ENCODE results near the gene LRRC27.
A peak's percentile ranks its signal among the peaks of the same experiment; 100 is the strongest.
"Not testable (repeated sequence)": the region's sequence is repeated elsewhere in the genome, so short reads cannot be mapped to it uniquely, and the experiment has no call there.

LRRC27 gene

DNA sequence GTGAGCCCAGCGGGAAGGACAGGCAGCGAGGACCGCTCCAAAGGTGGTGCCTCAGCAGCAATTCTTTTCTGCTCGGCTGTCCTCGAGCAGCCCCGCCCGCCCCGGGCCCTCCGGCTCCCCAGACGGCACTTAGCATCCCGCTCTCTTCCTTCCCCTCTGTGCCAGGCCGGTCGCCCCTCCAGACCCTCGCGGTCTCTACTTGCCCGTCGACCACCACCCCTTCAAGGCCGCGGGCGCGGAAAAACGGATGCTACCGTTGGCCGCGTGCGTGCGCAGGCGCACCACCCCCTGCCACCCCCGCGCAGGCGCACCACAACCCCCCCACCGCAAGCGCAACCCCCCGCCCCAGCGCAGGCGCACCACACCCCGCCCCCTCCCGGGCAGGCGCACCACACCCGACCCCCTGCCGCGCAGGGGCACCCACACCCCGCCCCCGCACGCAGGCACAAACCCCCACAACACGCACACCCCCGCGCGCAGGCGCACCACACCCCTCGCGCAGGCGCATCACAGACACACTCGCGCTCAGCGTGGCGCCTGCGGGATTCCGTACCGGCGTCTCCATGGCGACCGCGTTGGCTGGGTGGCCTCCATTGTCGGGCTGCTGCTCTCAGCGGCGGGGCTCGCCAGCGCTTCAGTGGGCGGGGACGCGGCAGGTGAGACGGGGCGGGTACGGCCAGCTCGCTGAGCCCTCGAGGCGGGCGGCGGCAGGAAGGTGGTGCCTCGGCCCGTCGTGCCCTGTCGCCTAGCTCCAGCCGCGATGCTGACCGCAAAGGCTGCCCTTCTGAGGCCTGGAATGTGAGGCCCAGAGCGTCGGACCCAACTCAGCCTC, at the start of gene LRRC27:
LRRC27 (plus strand) TSS at position 593 of the 832 bp plus-strand sequence. CDS start 1,332 bp downstream, outside the sequence.
- DNase-seq = peak; percentile 99

DNA sequence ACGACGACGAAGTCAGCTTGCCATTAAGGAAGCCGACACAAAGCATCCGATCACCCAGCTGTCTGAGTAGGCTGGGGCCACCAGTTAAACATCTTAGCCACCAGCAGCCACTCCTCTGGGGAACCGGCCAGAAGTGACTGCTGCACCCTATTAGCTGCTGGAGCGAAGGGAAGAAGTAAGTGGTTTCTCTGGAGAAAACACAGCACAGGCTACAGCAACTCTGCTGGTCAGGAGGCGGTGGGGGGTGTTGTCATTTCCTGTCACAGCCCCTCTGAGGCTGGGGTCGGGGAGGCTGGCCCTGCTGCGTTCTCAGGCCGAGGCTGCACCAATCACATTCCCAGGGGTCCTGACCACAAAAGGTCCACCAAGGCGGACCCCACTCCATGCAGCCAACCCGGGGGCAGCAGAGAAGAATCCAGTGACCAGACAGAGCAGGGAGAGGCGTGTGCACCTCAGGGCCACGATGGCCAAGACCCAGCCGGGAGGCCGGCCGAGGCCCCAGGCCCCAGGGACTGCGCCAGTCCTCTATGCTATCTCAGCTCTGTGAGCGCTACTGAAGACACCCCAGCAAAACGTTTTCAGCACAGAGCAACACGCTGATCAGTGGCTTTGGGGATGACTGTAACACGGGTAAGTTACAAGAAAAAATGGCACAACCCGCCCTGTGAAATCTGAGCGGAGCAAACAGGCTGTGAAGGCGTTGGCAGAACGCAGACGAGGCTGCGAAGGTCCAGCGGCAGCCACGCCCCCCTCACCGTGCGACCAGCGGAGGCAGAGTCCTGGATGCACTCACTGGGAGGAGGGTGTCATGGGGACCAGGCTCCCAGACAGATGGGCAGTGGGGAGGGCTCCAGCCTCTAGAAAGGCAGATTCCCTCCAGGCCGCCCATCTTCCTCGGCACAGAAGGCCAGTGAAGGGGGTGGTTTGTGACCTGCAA, 49.1 kb upstream of the LRRC27 start:
- ATAC-seq (no peak), DNase-seq (no peak)

More for the DNA sequence above, at the start of gene LRRC27:
- peak; percentile 82 for ATAC-seq

DNA sequence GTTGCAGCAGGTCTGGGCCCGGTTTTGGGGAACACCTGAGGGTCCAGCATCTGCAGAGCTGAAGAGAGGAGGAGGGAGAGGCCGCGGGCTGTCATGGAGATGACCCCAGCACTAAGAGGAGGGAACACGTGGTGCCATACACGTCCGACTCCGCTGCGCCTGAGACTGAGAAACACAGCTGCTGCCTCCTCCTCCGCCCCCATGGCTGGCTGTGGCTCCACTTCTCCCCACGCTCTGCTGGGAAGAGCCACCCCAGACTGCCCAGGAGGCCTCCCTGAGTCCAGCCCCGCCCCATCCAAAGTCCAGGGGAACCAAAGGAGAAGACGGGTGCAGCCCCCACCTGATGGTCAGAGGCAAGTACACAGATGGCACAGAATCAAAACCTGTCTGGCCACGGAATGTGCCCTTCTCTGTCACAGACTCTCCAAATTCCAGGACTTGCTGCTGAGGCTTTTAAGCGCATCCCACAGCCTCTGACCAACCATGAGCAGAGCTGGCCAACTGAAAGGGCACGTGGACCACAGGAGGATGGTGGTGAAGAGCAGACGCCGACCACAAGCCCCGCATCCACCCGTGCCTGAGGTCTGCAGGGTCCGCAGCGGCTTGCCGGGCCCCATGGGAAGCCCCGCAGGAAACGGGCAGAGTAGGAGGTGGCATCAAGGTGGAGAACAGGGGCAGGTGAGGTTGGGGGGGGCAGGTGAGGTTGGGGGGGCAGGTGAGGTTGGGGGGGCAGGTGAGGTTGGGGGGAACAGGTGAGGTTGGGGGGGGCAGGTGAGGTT, 48.2 kb upstream of the LRRC27 start:
- ATAC-seq = no peak
- no peak for DNase-seq

DNA sequence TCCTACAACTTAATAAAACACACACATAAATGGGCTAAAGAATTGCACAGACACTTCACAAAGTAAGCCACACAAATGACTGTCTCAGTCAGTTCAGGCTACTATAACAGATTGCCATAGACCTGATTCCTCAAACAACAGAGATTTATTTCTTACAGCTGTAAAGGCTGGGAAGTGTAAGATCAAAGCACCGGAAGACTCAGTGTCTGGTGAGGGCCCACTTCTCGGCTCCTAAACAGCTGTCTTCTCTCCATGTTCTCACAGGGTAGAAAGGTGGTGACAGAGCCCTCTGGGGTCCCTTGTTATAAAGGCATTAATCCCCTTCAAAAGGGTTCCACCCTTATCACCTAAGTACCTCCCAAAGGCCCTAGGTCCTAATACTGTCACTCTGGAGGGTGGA, 42.6 kb upstream of the LRRC27 start:
- DNase-seq = no peak
- no peak for ATAC-seq

DNA sequence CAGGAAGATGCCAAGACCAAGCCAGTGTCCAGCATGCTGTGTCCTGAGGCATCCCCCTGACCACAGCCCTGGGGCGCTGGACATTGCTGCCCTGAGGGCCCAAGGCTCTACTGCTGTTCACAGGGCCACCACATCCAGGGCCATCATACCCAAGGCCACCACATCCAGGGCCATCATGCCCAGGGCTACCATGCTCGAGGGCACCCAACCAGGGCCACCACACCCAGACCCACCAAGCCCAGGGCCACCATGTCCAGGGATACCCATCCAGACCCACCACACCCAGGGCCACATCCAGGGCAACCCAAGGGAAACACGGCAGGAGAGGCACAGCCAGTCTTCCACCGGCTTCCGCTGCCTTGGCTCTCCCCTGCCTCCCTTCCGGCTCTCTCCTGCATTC, 41.4 kb upstream of the LRRC27 start:
- no peak for ATAC-seq

DNA sequence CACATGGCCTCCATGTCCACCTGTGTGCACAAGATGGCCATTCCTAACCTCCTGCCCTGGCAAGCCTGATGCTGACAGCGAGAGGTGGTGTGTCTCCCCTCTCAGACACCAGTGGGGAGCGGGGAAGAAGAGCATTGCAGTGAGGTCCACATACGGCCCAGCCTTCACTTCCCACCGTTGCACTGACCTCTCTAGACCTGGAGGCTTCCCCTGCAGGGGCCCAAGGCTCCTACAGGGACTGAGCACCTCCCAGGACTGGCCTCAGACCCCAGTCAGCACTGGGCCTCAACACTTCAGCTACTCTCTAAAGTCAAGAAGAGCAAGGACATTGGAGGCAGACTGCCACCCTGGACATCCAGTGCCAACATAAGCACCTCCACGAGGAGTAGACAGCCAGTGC, 40.2 kb upstream of the LRRC27 start:
- no peak for ATAC-seq

More for the DNA sequence above, 41.4 kb upstream of the LRRC27 start:
- no peak for DNase-seq

DNA sequence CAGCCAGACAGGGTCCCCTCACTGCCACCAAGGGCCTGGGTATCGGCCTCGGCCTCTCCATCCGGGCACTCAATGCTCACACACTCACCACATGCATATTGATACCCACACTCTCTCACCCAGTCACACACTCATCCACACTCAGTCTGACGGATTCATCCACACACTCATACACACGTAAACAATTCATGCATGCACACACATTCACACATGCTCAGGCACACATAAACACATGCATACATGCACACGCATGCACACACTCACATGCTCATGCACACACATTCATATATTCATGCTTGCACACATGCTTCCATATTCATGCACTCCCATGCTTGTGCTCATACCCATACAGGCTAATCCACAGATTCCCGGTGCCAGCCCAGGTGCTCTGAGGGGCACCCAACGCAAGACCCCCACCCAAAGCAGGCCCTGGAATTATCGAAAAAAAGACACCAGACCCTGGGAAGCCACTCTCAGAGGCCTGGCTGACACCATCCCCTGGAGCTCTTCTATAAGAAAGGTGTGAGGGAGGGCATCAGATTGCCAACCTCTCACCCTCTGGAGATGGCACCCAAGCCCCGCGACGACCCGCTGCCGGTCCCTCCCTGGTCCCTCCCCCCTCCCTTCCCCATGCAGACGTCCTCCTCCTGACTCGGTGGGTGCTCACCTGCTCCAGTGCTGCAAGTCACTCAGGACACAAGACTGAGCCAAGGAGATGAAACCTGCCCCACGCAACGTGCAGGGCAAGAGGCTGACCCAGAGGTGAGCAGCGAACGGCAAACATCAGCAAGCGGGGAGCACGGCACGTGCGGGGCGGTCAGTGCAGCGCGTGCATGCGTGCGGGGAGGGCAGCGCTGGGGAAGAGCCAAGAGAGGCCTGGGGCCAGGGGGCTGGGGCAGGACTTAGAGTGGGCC, 39.4 kb upstream of the LRRC27 start:
- DNase-seq = no peak
- ATAC-seq = no peak

More for the DNA sequence above, 40.2 kb upstream of the LRRC27 start:
- DNase-seq = no peak

DNA sequence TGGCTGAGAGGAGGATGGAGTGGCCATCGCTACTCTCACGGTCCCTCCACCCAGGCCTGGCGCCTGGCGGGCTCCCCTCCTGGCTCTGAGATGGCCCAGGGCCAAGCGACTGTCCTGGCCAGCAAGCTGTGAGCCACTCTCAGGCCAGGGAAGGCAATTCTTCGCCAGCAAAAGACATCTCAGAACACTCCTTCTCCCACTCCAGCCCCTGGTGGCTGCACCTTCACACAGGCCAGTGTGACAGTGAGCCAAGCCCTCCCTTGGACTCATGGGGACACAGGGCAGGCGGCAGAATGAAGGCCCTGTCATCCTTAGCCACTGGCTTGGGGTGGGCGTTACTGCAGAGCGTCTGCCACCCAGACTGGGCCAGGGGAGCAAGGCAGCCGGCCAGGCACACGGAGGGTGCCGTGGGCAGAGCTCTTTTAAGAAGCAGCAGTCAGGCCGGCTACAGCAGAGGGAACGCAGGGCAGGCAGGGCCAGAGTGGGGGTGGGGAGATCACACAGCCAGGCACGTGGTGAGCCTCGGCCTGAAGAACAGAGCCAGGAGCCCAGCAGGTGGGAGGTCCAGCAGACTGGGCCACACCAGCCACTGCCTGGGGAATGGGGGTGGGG, 38.7 kb upstream of the LRRC27 start:
- ATAC-seq = no peak
- DNase-seq = no peak

DNA sequence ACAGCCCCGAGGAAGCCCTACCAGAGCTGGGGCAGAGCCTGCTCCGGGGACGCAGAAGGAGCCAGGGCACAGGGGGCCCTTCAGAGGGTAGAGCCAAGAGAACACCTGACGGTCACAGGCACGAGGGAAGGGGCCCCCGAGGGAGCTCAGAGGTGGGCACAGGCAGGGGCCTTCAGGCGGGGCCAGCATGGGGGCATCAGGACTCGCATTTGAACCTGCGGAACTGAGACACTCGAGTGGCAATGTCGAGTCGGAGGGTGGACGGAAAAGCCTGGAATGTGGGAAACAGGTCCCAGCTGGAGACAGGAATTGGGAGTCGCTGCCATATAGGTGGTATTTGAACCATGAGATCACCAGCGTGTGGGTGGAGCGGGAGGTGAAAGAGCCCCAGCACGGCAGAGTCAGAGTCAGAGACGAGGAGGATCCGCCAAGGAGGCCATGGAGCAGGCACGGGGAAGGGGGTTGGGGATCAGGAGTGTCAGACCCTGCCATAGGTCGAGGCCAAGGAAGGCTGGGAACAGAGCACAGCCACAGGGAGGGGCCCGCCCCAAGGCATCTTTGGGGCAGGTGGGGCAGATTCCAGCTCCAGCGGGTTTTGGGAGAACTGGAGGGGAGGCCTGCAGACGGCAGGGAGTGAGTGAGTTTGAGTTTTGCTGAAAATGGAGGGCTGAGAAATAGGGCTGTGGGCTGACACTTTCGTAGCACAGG, 38.0 kb upstream of the LRRC27 start:
- DNase-seq (no peak), ATAC-seq (no peak)

DNA sequence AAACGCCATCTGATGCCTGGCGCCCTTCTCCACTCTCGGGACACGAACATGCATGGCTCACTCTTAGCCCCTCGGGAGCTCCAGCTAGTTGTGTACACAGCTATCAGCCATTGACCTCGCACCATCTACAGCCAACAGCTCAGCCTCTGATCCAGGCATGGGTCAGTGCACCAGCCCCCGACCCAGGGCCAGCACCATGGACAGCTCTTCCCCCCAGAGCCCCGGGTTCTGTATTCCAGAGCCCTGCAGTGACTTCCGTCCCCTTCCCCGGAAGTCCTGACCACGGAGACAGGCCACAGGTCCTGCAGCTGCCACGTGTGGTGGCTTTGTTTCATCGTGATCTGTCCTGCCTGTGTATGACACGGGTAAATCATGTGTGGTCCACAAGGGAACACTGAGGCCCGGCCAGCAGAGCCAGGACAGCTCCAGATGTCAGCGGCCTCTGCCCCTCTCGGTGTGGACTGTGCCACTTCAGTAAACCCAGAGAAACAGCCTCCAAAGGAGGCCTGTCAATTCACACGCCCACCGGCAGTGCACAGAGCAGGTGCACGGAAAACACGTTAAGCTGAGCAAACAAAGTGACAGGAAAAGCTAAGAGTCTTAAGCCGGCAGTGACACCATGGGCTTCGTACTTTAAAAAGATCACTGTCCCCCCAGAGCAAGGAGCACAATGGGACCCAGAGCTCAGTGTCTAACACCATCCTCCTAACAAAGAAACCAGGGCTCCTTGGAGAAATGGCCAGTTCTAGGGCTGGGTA, 37.3 kb upstream of the LRRC27 start:
- ATAC-seq = no peak
- DNase-seq = no peak

DNA sequence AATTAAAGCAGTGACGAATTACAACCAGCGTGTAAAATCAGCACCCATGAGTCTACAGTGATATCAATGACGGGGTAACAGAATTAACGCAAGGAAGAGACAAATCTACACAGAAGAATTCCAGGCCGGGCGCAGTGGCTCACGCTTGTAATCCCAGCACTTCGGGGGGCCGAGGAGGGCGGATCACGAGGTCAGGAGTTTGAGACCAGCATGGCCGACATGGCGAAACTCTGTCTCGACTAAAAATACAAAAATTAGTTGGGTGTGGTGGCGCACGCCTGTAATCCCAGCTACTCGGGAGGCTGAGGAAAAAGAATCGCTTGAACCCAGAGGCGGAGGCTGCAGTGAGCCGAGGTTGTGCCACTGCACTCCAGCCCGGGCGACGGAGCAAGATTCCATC, 36.5 kb upstream of the LRRC27 start:
- DNase-seq, ATAC-seq: not testable (repeated sequence)

DNA sequence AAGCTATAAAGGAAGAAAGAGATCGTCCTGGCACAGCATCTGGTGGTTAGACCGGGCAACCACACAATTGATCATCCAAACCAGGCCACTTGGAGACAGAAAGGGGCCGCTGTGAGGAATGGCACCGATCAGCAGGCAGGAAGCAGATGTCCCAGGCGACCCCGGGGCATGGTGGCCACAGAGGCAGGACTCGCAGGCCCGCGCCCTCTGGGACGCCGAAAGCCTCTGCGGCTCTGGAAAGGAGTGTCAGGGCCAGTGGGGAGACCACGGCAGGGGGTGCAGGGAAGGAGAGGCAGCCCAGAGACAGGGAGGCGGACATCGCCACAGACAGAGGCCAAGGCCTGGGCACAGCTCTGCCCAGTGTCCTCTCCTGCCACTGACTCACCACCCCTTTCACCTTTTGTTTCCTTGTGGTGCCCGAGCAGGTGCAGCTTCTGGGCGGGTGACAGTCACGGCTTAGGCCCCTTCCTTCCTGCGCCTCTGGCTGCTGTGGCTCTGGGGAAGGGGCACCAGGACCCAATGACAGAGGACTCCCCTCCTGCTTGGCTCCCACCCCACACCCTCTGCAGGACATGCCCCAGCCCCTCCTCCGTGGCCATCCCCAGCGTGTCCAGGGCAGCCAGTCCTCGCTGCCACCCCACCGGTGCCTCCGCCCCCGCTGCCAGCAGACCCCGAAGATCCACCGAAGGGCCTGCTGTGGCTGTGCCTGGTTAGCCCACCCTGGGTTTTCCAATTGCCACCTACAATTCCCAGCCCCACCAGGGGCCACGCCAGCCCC, 35.1 kb upstream of the LRRC27 start:
- no peak for ATAC-seq
- DNase-seq = no peak

DNA sequence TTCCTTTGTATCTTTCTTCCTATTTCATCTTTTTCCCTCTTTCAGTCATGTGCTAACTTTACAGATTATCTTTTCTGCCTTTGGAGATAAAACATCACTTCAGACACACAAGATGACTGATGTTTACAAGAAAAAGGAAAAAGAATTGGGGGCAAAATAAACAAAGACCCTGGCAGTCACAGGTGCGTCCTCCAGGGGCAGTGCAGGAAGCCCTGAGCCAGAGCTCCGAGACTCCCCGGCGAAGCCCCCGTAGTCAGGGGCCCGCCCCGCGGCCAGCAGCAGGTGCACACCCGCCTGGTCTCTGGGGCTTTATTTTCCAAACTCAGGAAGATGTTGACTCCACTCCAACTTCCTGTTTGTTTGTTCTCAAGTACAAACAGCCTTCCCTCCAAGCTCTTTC, 34.5 kb upstream of the LRRC27 start:
- DNase-seq (no peak), ATAC-seq (no peak)

DNA sequence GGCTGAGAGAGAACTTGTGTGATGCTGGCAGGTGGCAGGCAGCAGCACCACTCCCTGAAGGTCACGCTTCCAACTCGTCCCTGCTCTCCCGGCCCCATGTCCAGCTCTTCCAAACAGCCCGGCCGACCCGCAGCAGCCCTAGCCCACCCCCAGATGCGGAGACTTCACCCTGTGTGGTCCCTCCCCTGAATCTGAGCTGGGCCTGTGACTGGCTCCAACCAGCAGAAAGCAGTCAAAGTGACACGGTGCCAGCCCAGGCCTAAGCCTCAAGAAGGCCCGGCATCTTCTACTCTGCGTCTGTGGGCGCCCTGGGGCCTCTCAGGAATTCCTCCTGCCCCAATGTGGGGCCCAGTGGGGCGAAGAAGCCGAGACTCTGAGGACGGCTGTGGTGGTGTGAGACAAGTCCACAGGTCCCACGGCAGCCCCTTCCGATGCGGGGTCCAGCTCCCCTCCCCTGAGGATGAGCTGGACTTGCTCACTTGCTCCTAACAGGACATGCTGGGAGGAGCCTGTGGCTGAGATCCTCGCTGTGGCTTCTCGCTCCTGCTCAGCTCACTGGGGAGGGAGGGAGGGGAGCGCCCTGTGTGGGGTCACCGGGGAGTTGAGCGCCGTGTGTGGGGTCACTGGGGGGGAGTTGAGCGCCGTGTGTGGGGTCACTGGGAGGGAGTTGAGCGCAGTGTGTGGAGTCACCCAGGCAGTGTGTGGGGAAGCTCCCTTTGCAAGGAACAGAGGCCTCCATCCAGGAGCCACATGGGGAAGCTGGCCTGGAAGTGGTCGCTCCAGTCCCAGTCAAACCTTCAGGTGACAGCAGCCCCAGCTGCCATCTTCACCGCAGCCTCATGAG, 33.7 kb upstream of the LRRC27 start:
- DNase-seq = no peak
- ATAC-seq = no peak

DNA sequence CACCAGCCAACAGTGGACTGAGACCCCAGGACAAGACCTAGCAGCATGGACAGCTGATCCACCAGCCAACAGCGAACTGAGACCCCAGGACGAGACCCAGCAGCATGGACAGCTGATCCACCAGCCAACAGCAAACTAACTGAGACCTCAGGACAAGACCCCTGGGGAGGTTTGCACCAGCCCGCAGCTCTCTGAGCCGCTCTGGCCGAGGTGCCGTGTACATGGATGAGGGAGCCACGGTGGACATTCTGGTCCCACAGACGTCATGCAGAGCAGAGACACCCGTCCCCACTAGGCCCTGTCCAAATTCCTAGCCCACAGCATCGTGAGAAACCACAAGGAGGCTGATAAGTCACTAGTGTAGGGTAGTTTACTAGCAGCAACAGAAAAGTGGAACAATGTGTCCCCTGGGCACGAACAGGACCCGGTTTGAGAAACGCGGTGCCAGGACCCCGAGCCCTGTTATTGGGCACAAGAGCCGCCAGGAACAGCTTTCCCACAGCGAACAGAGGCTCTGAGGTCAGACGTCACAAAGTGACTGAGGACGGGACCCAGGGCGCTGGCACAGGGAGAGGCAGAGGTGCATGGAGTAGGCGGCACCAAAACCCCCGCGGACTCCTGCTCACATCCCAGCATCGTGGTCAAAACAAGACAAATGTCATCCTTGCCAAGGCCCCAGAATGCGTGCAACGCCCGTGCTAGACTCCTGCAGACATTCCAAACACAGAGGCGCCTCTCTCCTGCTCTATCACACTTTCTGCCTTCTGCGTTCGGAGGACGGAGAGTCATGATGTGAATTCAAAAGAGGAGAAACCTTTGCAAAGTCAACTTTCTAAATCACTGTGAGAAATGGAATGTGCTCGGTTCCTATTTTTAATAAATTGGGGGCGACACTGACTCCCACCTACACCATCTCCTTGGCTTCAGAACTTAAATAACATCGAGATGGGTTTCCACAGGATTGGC, 32.3 kb upstream of the LRRC27 start:
- ATAC-seq = no peak
- DNase-seq = no peak

DNA sequence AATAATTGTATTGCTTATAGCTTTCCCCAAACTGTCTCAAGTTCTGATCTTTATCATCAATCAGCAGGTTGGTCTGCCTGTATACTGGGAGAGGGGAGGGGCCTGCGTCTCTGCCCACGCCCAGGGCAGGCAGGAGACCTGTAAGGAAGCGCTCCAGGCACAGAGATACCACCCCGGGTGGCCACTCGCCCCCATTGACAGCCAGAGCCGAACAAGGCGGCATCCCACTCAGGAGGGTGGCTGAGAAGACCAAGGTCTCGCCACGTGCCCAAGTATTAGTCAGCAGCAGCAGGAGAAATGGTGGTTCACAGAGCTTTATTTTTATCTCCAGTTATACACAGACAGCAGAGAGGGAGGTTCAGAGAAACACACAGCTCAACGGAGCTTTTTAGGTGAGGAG, 31.4 kb upstream of the LRRC27 start:
- DNase-seq (no peak), ATAC-seq (no peak)

Measured in stimulated activated naive CD8-positive, alpha-beta T cell treated with anti-CD3 and anti-CD28 coated beads, Interleukin-15, Interleukin-2, amounts not matched to agents 100 U/mL and 50 U/mL, for 24 hours (primary cell).